Measurements from ENCODE around the gene TNIK.

GRCh38 chr3:171339598-171339997 lies 120.6 kb downstream of the TNIK start:
- TF ChIP-seq CTCF (IDR thresholded peaks at IDR 0.05) (no peak), POLR2A (IDR thresholded peaks at IDR 0.05) (no peak)
